ENCODE data around the gene CYSLTR2. TPM values are rescaled to one million over a fixed set of nuclear protein-coding genes. Genes with fewer than 3 reads are reported as not detected.

Gene CYSLTR2
- total and polyA plus RNA-seq, 2 of the 8 experiments (the other 6 are each of a cell fraction or from before 2014, with no cell fraction given) = not detected

DNA sequence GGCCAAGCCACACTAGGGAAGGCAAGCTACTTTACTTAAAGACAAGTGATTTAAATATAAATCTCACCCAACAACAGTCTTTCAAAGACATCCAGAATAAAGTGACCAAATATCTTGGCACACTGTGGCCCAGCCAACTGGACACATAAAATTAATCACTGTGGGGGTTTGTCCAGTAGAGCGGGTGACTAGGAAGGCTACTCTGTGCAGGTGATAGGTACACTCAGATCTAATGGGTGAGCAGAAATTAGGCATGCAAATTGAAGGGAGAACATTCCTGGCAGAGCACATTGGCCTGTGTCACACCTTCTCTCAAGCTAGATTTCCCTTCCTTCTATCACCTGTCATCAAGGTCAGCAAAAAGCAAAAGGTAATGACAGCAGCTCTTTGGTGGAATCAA is 23.4 kb upstream of the CYSLTR2 start:
- H3K79me2 ChIP-seq (ENCODE audit: control insufficient read depth in 1 of 2, insufficient read depth in 2 of 2, low read length in 2 of 2) = no peaks in the 10 kb centered on the region
- H4K91ac ChIP-seq (replicated peaks; ENCODE audit: insufficient read length, low read length) = no peak overlapping the region
- H3K14ac ChIP-seq (ENCODE audit: insufficient read length) = no peak overlapping the region
- CTCF ChIA-PET (ENCODE audit: partially characterized antibody) = no interaction called here
- no peak overlapping the region for H4K5ac ChIP-seq (ENCODE audit: insufficient read length, low read depth, low read length)
- no peaks in the 10 kb centered on the region for H3K4me1 ChIP-seq (replicated peaks in 1 of 4; ENCODE audit: control insufficient read depth in 3 of 4, insufficient read depth in 4 of 4, low read length in 3 of 4)
- H3K18ac ChIP-seq (ENCODE audit: extremely low read depth, low read length) = no peak overlapping the region
- FAIRE-seq = no peak
- H3K36me3 ChIP-seq (ENCODE audit: control insufficient read depth in 2 of 4, insufficient read depth in 4 of 4, low read length in 3 of 4) = no peaks in the 10 kb centered on the region
- no peak overlapping the region for H2BK5ac ChIP-seq (ENCODE audit: low read depth, low read length)
- no peak overlapping the region for H2BK20ac ChIP-seq (ENCODE audit: low read length)
- no peak overlapping the region for H3K4me3 ChIP-seq (ENCODE audit: extremely low read depth in 1 of 4, insufficient read depth in 2 of 4, low read depth in 3 of 4, low read length in 4 of 4)
- no peak overlapping the region for H2AFZ ChIP-seq (ENCODE audit: low read length)
- H2BK120ac ChIP-seq (replicated peaks; ENCODE audit: low read depth, low read length) = no peak overlapping the region
- TF ChIP-seq TAF7 (optimal IDR thresholded peaks at IDR 0.05; ENCODE audit: borderline replicate concordance, low read depth, low read length) = no peak
- TF ChIP-seq HDAC2 (IDR thresholded peaks at IDR 0.05; ENCODE audit: borderline replicate concordance in 1 of 2, low read depth in 2 of 2, low read length in 2 of 2) = no peak
- TF ChIP-seq SIRT6 (IDR thresholded peaks at IDR 0.05; ENCODE audit: low read length) = no peak
- H2BK12ac ChIP-seq (ENCODE audit: low read depth, low read length) = no peak overlapping the region
- 90% methylated on average over 1 of the region's 1 CpG; no CpG with 5 or more reads in 1 of the 2 experiments for WGBS, 2 experiments (ENCODE audit: extremely low coverage in 1 of 2, insufficient coverage in 1 of 2, insufficient read length in 1 of 2, insufficient replicate concordance in 2 of 2, low coverage in 1 of 2, low lambda C conversion rate in 2 of 2, missing lambda C conversion rate in 1 of 2)
- no peak overlapping the region for H3K23ac ChIP-seq (ENCODE audit: insufficient read length)
- no peak overlapping the region for H4K8ac ChIP-seq (ENCODE audit: extremely low read depth, insufficient read depth, low read length)
- H3K23me2 ChIP-seq (ENCODE audit: low read depth, low read length) = no peaks in the 10 kb centered on the region
- no peak overlapping the region for H3K56ac ChIP-seq (replicated peaks; ENCODE audit: insufficient read length, low read depth, low read length)
- no peak overlapping the region for H3K4me2 ChIP-seq (ENCODE audit: insufficient read depth in 1 of 2, low read depth in 2 of 2, low read length in 2 of 2)
- H3K27ac ChIP-seq (ENCODE audit: low read depth, low read length) = no peak overlapping the region
- no peaks in the 10 kb centered on the region for H3K79me1 ChIP-seq (ENCODE audit: low read depth, low read length)
- H2BK15ac ChIP-seq (ENCODE audit: low read length) = no peak overlapping the region
- H3K9ac ChIP-seq (replicated peaks in 1 of 4; ENCODE audit: extremely low read depth in 1 of 4, low read depth in 3 of 4, low read length in 3 of 4) = no peak overlapping the region
- no peaks in the 10 kb centered on the region for H3K9me3 ChIP-seq (ENCODE audit: insufficient read depth in 2 of 2, low read depth in 1 of 2, low read length in 1 of 2)
- no peak overlapping the region for H3K4ac ChIP-seq (replicated peaks; ENCODE audit: insufficient read length, low read depth, low read length)
- H3K27me3 ChIP-seq (replicated peaks in 1 of 4; ENCODE audit: control insufficient read depth in 3 of 4, extremely low read depth in 1 of 4, insufficient read depth in 3 of 4, low read length in 3 of 4) = no peaks in the 10 kb centered on the region
- no peak overlapping the region for H2AK5ac ChIP-seq (ENCODE audit: low read depth, low read length)
- no peak for DNase-seq (ENCODE audit: low read depth in 1 of 2, low spot score in 2 of 2)
- POLR2A ChIA-PET (ENCODE audit: partially characterized antibody) = no interaction called here
- H4K20me1 ChIP-seq (replicated peaks in 1 of 2; ENCODE audit: control insufficient read depth in 1 of 2, insufficient read depth in 2 of 2, low read length in 2 of 2) = no peaks in the 10 kb centered on the region
